Vagina (tissue), 2 donors: ENCODE measurements around the gene TSHZ1. TPM values are rescaled to one million over a fixed set of nuclear protein-coding genes. Genes with fewer than 3 reads are reported as not detected.

Experiments used
- DNase-seq, 2 donors: peaks; one replicate each; pipeline ENCODE4 v3.0.0-alpha.2; 2017; ENCODE audit errors: extremely low spot score in 2 of 2
- H3K27ac ChIP-seq: fragments of 200-600 bp; sonication (generic); one replicate; pipeline ENCODE4 v1.5.1; 2019
- H3K27me3 ChIP-seq: fragments of 200-600 bp; sonication (generic); one replicate; pipeline ENCODE4 v1.5.1; 2019
- H3K36me3 ChIP-seq, 2 donors: fragments of 200-600 bp; sonication (generic); one replicate each; pipeline ENCODE4 v1.5.1; 2017 to 2019
- H3K4me1 ChIP-seq: fragments of 200-600 bp; sonication (generic); one replicate; pipeline ENCODE4 v1.5.1; 2019
- H3K4me3 ChIP-seq, 2 donors: fragments of 200-600 bp; sonication (generic); 1 replicate in 1 of 2; 2 replicates in 1 of 2; pipeline ENCODE4 v1.5.1; 2016 to 2019
- H3K9me3 ChIP-seq: fragments of 200-600 bp; sonication (generic); one replicate; pipeline ENCODE4 v1.5.1; 2019
- POLR2A ChIP-seq, 2 donors: fragments of 450-650 bp; IDR thresholded peaks; one replicate each; pipeline ENCODE4 v1.6.1; 2017; ENCODE audit warnings: antibody characterized with exemption in 2 of 2, mild to moderate bottlenecking in 2 of 2, moderate library complexity in 2 of 2
- POLR2AphosphoS5 ChIP-seq, 2 donors: sonication (generic); formaldehyde crosslinking; IDR thresholded peaks; one replicate each; pipeline ENCODE4 v1.9.0; 2017; ENCODE audit warnings: antibody characterized with exemption in 2 of 2, mild to moderate bottlenecking in 2 of 2, low read depth in 1 of 2; ENCODE audit not compliant: insufficient read depth in 1 of 2
- intact Hi-C: fragments of 100-400 bp; cut with DNase I; formaldehyde crosslinking; loops from one replicate; pipeline ENCODE4 v1.15.1; 2023
- total RNA-seq: library from RNA; depleted of rRNA; stranded (reverse); fragments of >200 nt; gene quantifications from one replicate; pipeline ENCODE4 v1.2.3, GENCODE V29; 2016
- TF ChIP-seq, protein P1 (sequence below), 3 experiments: fragments of 450-650 bp in 2 of 3; fragments of 200-600 bp in 1 of 3; sonication (generic) in 1 of 3; IDR thresholded peaks; one replicate each; pipeline ENCODE4 v1.5.1; 2017 to 2019; ENCODE audit warnings: antibody characterized with exemption in 3 of 3, mild to moderate bottlenecking in 2 of 3, moderate library complexity in 2 of 3

TSHZ1 gene
- total RNA-seq, 1 donor from 2014 or later = 23.3 TPM

DNA sequence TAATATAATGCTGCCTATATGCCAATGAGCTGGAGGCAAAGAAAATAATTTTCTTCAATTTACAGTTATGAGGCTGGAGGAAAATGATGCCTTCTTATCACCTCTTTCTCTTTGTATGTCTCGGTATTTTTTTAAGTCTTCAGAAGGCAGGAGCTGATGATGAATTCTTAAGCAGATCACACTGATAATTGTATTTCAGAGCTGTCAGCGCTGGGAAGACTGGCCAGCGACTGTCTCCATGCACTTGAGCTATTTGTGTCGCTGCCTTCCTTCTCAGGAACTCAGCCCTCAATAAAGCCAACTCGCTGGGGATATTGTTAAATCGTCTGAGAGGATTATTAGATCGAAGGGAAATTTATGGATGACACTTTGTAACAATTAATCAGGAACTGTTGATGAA is 42.0 kb upstream of the TSHZ1 start:
- DNase-seq = no peak
- no peak overlapping the region for H3K4me3 ChIP-seq
- H3K27me3 ChIP-seq = no peaks in the 10 kb centered on the region
- H3K9me3 ChIP-seq = no peaks in the 10 kb centered on the region
- H3K4me1 ChIP-seq = no peaks in the 10 kb centered on the region
- no peak for TF ChIP-seq POLR2A (IDR thresholded peaks at IDR 0.05)
- TF ChIP-seq POLR2AphosphoS5 (IDR thresholded peaks at IDR 0.05; ENCODE audit: insufficient read depth in 1 of 2, low read depth in 1 of 2) = no peak
- TF ChIP-seq, protein P1, sequence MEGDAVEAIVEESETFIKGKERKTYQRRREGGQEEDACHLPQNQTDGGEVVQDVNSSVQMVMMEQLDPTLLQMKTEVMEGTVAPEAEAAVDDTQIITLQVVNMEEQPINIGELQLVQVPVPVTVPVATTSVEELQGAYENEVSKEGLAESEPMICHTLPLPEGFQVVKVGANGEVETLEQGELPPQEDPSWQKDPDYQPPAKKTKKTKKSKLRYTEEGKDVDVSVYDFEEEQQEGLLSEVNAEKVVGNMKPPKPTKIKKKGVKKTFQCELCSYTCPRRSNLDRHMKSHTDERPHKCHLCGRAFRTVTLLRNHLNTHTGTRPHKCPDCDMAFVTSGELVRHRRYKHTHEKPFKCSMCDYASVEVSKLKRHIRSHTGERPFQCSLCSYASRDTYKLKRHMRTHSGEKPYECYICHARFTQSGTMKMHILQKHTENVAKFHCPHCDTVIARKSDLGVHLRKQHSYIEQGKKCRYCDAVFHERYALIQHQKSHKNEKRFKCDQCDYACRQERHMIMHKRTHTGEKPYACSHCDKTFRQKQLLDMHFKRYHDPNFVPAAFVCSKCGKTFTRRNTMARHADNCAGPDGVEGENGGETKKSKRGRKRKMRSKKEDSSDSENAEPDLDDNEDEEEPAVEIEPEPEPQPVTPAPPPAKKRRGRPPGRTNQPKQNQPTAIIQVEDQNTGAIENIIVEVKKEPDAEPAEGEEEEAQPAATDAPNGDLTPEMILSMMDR (IDR thresholded peaks at IDR 0.05) = no peak
- no peaks in the 10 kb centered on the region for H3K36me3 ChIP-seq
- intact Hi-C loops = no loop called here
- no peak overlapping the region for H3K27ac ChIP-seq

DNA sequence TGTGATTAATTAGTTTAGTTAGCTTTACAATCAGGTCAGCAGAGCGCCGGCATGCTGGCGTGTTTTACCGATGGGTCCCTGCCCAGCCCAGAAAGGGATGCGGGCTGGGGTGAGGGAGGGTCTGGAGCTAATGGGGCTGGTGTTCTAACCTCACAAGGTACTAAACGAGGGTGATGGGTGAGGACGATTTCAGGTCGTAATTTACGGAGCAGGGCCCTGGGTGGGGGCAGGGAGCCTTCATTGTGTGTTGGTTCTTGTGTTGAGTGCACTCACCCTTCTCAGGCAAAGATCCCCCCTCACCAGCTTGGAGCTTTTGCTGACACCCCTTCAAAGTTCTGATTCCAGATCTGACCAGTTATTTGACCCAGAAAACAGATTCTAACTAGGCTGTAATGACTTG is 41.2 kb upstream of the TSHZ1 start:
- DNase-seq = no peak
- H3K9me3 ChIP-seq = no peaks in the 10 kb centered on the region
- H3K27me3 ChIP-seq = no peaks in the 10 kb centered on the region
- H3K4me1 ChIP-seq = no peaks in the 10 kb centered on the region
- no peak overlapping the region for H3K27ac ChIP-seq
- no peaks in the 10 kb centered on the region for H3K36me3 ChIP-seq
- TF ChIP-seq POLR2AphosphoS5 (IDR thresholded peaks at IDR 0.05; ENCODE audit: insufficient read depth in 1 of 2, low read depth in 1 of 2) (no peak), POLR2A (IDR thresholded peaks at IDR 0.05) (no peak)
- TF ChIP-seq, protein P1 (IDR thresholded peaks at IDR 0.05) = no peak
- intact Hi-C loops = no loop called here
- no peak overlapping the region for H3K4me3 ChIP-seq

DNA sequence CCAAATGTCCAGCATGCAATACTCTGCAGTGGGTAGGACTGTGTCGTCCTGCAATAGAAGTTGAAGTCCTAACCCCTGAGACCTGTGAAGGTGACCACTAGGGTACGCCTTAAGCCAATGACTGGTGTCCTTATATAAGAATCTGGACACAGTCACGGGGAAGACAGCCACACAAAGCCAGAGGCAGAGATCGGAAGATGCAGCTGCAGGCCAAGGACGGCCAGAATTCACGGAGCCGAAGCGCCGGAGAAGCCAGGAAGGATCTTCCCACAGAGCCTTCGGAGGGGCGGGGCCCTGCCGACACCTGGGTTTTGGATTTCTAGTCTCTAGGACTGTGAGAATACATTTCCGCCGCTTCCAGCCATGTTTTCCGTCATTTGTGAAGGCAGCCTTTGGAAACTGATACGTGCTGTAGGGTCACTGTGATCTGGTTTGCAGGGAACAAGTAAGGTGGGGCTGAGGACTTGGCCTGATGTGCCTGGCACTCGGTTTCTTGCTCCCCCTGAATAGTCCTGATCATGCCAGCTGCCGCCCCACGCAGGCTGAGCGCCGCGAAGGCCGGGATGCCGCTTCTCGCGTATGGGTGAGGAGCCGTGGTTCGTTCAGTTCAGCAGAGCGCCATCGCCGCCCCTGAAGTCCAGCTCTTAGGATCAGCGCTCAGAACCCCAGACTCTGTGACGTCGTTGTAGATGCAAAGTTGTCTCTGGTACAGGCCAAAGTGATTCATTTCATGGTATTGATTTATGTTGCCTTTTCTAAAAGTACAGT is 40.4 kb upstream of the TSHZ1 start:
- H3K4me3 ChIP-seq = no peak overlapping the region
- no peak overlapping the region for H3K27ac ChIP-seq
- TF ChIP-seq, protein P1 (IDR thresholded peaks at IDR 0.05) = no peak
- TF ChIP-seq POLR2AphosphoS5 (IDR thresholded peaks at IDR 0.05; ENCODE audit: insufficient read depth in 1 of 2, low read depth in 1 of 2) (no peak), POLR2A (IDR thresholded peaks at IDR 0.05) (no peak)
- H3K9me3 ChIP-seq = no peaks in the 10 kb centered on the region
- no peaks in the 10 kb centered on the region for H3K36me3 ChIP-seq
- no peak for DNase-seq
- H3K4me1 ChIP-seq = no peaks in the 10 kb centered on the region
- H3K27me3 ChIP-seq = no peaks in the 10 kb centered on the region
- intact Hi-C loops = no loop called here

DNA sequence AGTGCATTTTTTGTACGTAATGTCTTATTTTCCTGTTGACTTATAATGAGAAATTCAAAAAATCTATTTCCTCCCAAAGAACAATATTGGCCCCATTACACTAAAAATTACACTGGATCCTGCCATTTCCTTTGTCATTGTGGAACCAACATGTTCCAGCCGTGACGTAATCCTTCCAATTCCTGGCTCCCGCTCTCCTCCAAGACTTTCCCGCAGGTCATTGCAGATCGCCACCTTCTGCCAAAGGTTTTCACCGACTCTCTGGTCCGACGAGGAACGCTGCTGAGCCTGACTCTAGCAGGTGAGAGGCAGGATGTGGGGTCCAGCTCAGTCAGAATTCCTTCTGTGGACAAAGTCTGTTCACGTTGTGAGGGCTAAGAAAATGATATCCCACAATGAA is 39.7 kb upstream of the TSHZ1 start:
- Histone ChIP-seq H3K4me3 (no peak overlapping the region), H3K27ac (no peak overlapping the region), H3K27me3 (no peaks in the 10 kb centered on the region), H3K36me3 (no peaks in the 10 kb centered on the region), H3K9me3 (no peaks in the 10 kb centered on the region), H3K4me1 (no peaks in the 10 kb centered on the region)
- no peak for DNase-seq
- TF ChIP-seq, protein P1 (IDR thresholded peaks at IDR 0.05) = no peak
- TF ChIP-seq POLR2A (IDR thresholded peaks at IDR 0.05) (no peak), POLR2AphosphoS5 (IDR thresholded peaks at IDR 0.05; ENCODE audit: insufficient read depth in 1 of 2, low read depth in 1 of 2) (no peak)
- intact Hi-C loops = no loop called here
